HepG2 (cell line): ENCODE measurements around the gene CBFA2T2. TPM values are rescaled to one million over a fixed set of nuclear protein-coding genes. Genes with fewer than 3 reads are reported as not detected.

Source experiments
- CHCHD3 ChIP-seq: sonication (generic); formaldehyde crosslinking; IDR thresholded peaks from 2 replicates; pipeline ENCODE4 v1.8.0; 2022; ENCODE audit warnings: mild to moderate bottlenecking, missing genetic modification reagents, moderate library complexity
- FOXJ3 ChIP-seq: sonication (generic); formaldehyde crosslinking; IDR thresholded peaks from 2 replicates; pipeline ENCODE4 v1.4.0; 2020; ENCODE audit warnings: missing genetic modification reagents, mild to moderate bottlenecking, borderline replicate concordance
- GLI4 ChIP-seq: sonication (generic); formaldehyde crosslinking; IDR thresholded peaks from 2 replicates; pipeline ENCODE4 v1.5.1; 2020; ENCODE audit warnings: missing genetic modification reagents, mild to moderate bottlenecking, moderate library complexity, borderline replicate concordance
- HMG20B ChIP-seq: conservative IDR thresholded peaks from 2 replicates; pipeline ENCODE4 v1.6.1; 2016; ENCODE audit warnings: missing genetic modification reagents, missing compliant biosample characterization
- KLF6 ChIP-seq: IDR thresholded peaks from 2 replicates; pipeline ENCODE4 v1.8.0; 2016; ENCODE audit warnings: missing biosample characterization, missing genetic modification reagents
- SATB2 ChIP-seq: sonication (generic); formaldehyde crosslinking; IDR thresholded peaks from 2 replicates; pipeline ENCODE4 v1.5.0; 2020; ENCODE audit warnings: missing genetic modification reagents
- SMAD1 ChIP-seq: sonication (generic); formaldehyde crosslinking; IDR thresholded peaks from 2 replicates; pipeline ENCODE4 v1.4.0; 2020; ENCODE audit warnings: missing genetic modification reagents, low read depth, mild to moderate bottlenecking, borderline replicate concordance
- TOPORS ChIP-seq: sonication (generic); formaldehyde crosslinking; IDR thresholded peaks from 2 replicates; pipeline ENCODE4 v1.8.0; 2023; ENCODE audit warnings: mild to moderate bottlenecking, missing genetic modification reagents
- WIZ ChIP-seq: sonication (generic); formaldehyde crosslinking; IDR thresholded peaks from 2 replicates; pipeline ENCODE4 v1.5.1; 2020; ENCODE audit warnings: mild to moderate bottlenecking, missing genetic modification reagents
- ZNF530 ChIP-seq: sonication (generic); formaldehyde crosslinking; IDR thresholded peaks from 2 replicates; pipeline ENCODE4 v1.5.0; 2020; ENCODE audit warnings: low read depth, mild to moderate bottlenecking, missing genetic modification reagents
- ZNF546 ChIP-seq: sonication (generic); formaldehyde crosslinking; conservative IDR thresholded peaks from 2 replicates; pipeline ENCODE4 v1.8.1; 2023; ENCODE audit warnings: mild to moderate bottlenecking, missing genetic modification reagents
- ZNF550 ChIP-seq: sonication (generic); formaldehyde crosslinking; IDR thresholded peaks from 2 replicates; pipeline ENCODE4 v1.4.0; 2020; ENCODE audit warnings: mild to moderate bottlenecking, missing genetic modification reagents, borderline replicate concordance
- ZNF670 ChIP-seq: sonication (generic); formaldehyde crosslinking; IDR thresholded peaks from 2 replicates; pipeline ENCODE4 v1.8.0; 2022; ENCODE audit warnings: mild to moderate bottlenecking, missing genetic modification reagents, borderline replicate concordance
- ZNF746 ChIP-seq: sonication (generic); formaldehyde crosslinking; IDR thresholded peaks from 2 replicates; pipeline ENCODE4 v1.8.0; 2022; ENCODE audit warnings: mild to moderate bottlenecking, missing genetic modification reagents
- ZNF761 ChIP-seq: sonication (generic); formaldehyde crosslinking; conservative IDR thresholded peaks from 2 replicates; pipeline ENCODE4 v1.4.0; 2020; ENCODE audit warnings: mild to moderate bottlenecking, missing genetic modification reagents
- ZSCAN22 ChIP-seq: sonication (generic); formaldehyde crosslinking; IDR thresholded peaks from 2 replicates; pipeline ENCODE4 v1.4.0; 2020; ENCODE audit warnings: mild to moderate bottlenecking, missing genetic modification reagents
- polyA plus RNA-seq, 8 experiments: library from polyadenylated mRNA; depleted of rRNA in 3 of 8; stranded (reverse) in 7 of 8; unstranded in 1 of 8; fragments of >200 nt; fragmentation: Illumina TruSeq in 4 of 8; extraction: Trizol in 4 of 8; gene quantifications; 2 replicates each; pipeline versions ENCODE4 v1.2.1 to v1.2.3, GENCODE V29; 2011 to 2016; ENCODE audit warnings: low read depth in 4 of 8, missing spikeins in 1 of 8, mixed read lengths in 1 of 8; ENCODE audit not compliant: insufficient read depth in 1 of 8
- total RNA-seq, 5 experiments: library from RNA; depleted of rRNA; stranded (reverse); fragments of >200 nt; fragmentation: Illumina TruSeq; extraction: Trizol; gene quantifications; 2 replicates each; pipeline ENCODE4 v1.2.3, GENCODE V29; 2016; ENCODE audit warnings: low read depth in 1 of 5
- TF ChIP-seq, protein P1 (sequence below): sonication (generic); formaldehyde crosslinking; IDR thresholded peaks from 2 replicates; pipeline ENCODE4 v1.4.0; 2020; ENCODE audit warnings: missing genetic modification reagents
- TF ChIP-seq, protein P2 (sequence below): sonication (generic); formaldehyde crosslinking; IDR thresholded peaks from 2 replicates; pipeline ENCODE4 v1.5.1; 2020; ENCODE audit warnings: mild to moderate bottlenecking, missing genetic modification reagents, moderate library complexity
- TF ChIP-seq, protein P3 (sequence below): IDR thresholded peaks from 2 replicates; pipeline ENCODE4 v1.6.1; 2018; ENCODE audit warnings: missing genetic modification reagents, mild to moderate bottlenecking, missing compliant biosample characterization
- TF ChIP-seq, protein P4 (sequence below): IDR thresholded peaks from 2 replicates; pipeline ENCODE4 v1.6.1; 2016; ENCODE audit warnings: mild to moderate bottlenecking, missing biosample characterization, missing genetic modification reagents
- TF ChIP-seq, protein P5 (sequence below): sonication (generic); formaldehyde crosslinking; IDR thresholded peaks from 2 replicates; pipeline ENCODE4 v1.4.0; 2020; ENCODE audit warnings: missing genetic modification reagents, mild to moderate bottlenecking, borderline replicate concordance
- TF ChIP-seq, protein P6 (sequence below): sonication (generic); formaldehyde crosslinking; IDR thresholded peaks from 2 replicates; pipeline ENCODE4 v1.8.1; 2023; ENCODE audit warnings: mild to moderate bottlenecking, missing genetic modification reagents

Gene CBFA2T2
- total and polyA plus RNA-seq, 2 of the 13 experiments (the other 11 are each of a cell fraction or from before 2014, with no cell fraction given), result 6.3 to 21.2 TPM

DNA sequence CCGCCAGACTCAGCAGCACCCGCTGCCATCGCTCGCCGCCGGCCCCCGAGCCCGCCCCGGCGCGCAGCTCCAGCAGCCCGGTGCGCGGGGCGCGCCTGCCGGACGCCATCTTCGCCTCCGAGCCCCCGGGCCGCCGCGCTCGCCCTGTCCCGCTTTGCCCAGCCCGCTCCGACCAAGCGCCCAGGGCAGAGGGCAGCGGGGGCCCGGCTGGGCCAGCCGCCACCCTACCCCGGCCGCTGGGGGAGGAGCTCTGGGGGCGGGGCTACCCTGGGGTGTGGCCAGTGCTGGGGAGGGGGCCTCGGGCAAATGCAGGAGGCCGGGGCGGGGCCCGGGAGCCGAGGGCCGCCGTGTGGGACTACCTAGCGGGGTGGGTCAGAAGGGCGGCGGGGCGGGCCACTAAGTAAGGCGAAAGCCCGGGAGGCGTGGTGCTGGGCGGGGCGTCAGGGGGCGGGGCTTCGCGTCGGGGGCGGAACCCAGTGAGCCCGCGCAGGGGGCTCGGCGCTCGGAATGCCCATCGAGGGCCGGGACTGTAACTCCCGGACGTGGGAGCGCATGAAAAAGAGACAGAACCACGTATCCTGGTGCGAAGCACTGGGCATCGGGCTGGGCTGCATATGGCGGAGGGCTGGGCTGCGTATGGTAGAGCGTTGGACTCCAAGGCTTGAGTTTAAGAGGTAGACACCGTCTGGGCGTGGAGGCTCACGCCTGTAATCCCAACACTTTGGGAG lies 46.2 kb upstream of the CBFA2T2 start, which contains the start of gene SNTA1 (continued):
- TF ChIP-seq WIZ, result 0 out of 2 replicates have a peak, but pooled peaks have one; percentile 12
- no peak; the same call in 1 of the 2 replicates for TF ChIP-seq KLF6 (CRISPR knock-in tag)
- no peak for TF ChIP-seq SMAD1
- TF ChIP-seq ZNF546, result no peak
- TF ChIP-seq ZNF550 (CRISPR knock-in tag), result no peak
- TF ChIP-seq ZNF670 (CRISPR knock-in tag), result no peak
- TF ChIP-seq ZSCAN22 (CRISPR knock-in tag), result no peak
- no peak; the same call in none of the 2 replicates for TF ChIP-seq ZNF746 (CRISPR knock-in tag)
- TF ChIP-seq, protein P1, sequence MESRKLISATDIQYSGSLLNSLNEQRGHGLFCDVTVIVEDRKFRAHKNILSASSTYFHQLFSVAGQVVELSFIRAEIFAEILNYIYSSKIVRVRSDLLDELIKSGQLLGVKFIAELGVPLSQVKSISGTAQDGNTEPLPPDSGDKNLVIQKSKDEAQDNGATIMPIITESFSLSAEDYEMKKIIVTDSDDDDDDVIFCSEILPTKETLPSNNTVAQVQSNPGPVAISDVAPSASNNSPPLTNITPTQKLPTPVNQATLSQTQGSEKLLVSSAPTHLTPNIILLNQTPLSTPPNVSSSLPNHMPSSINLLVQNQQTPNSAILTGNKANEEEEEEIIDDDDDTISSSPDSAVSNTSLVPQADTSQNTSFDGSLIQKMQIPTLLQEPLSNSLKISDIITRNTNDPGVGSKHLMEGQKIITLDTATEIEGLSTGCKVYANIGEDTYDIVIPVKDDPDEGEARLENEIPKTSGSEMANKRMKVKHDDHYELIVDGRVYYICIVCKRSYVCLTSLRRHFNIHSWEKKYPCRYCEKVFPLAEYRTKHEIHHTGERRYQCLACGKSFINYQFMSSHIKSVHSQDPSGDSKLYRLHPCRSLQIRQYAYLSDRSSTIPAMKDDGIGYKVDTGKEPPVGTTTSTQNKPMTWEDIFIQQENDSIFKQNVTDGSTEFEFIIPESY (CRISPR knock-in tag), result no peak
- 0 out of 2 replicates have a peak, but pooled peaks have one; percentile 26 for TF ChIP-seq HMG20B (CRISPR knock-in tag)
- TF ChIP-seq, protein P2, sequence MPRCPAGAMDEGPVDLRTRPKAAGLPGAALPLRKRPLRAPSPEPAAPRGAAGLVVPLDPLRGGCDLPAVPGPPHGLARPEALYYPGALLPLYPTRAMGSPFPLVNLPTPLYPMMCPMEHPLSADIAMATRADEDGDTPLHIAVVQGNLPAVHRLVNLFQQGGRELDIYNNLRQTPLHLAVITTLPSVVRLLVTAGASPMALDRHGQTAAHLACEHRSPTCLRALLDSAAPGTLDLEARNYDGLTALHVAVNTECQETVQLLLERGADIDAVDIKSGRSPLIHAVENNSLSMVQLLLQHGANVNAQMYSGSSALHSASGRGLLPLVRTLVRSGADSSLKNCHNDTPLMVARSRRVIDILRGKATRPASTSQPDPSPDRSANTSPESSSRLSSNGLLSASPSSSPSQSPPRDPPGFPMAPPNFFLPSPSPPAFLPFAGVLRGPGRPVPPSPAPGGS (CRISPR knock-in tag), result no peak; the same call in 1 of the 2 replicates
- no peak for TF ChIP-seq TOPORS (CRISPR knock-in tag)
- TF ChIP-seq ZNF530 (CRISPR knock-in tag), result no peak
- TF ChIP-seq SATB2 (CRISPR knock-in tag), result no peak
- no peak for TF ChIP-seq FOXJ3
- TF ChIP-seq, protein P3, sequence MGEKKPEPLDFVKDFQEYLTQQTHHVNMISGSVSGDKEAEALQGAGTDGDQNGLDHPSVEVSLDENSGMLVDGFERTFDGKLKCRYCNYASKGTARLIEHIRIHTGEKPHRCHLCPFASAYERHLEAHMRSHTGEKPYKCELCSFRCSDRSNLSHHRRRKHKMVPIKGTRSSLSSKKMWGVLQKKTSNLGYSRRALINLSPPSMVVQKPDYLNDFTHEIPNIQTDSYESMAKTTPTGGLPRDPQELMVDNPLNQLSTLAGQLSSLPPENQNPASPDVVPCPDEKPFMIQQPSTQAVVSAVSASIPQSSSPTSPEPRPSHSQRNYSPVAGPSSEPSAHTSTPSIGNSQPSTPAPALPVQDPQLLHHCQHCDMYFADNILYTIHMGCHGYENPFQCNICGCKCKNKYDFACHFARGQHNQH, result no peak; the same call in 1 of the 2 replicates
- TF ChIP-seq, protein P4, sequence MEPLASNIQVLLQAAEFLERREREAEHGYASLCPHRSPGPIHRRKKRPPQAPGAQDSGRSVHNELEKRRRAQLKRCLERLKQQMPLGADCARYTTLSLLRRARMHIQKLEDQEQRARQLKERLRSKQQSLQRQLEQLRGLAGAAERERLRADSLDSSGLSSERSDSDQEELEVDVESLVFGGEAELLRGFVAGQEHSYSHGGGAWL (CRISPR knock-in tag), result peak; percentile 69; the same call in 1 of the 2 replicates
- 0 out of 2 replicates have a peak, but pooled peaks have one; percentile 50 for TF ChIP-seq ZNF761
- no peak for TF ChIP-seq GLI4 (CRISPR knock-in tag)
- TF ChIP-seq, protein P5, sequence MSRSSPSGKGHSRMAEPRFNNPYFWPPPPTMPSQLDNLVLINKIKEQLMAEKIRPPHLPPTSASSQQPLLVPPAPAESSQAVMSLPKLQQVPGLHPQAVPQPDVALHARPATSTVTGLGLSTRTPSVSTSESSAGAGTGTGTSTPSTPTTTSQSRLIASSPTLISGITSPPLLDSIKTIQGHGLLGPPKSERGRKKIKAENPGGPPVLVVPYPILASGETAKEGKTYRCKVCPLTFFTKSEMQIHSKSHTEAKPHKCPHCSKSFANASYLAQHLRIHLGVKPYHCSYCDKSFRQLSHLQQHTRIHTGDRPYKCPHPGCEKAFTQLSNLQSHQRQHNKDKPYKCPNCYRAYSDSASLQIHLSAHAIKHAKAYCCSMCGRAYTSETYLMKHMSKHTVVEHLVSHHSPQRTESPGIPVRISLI (CRISPR knock-in tag), result 0 out of 2 replicates have a peak, but pooled peaks have one; percentile 72
- no peak for TF ChIP-seq CHCHD3
- TF ChIP-seq, protein P6, sequence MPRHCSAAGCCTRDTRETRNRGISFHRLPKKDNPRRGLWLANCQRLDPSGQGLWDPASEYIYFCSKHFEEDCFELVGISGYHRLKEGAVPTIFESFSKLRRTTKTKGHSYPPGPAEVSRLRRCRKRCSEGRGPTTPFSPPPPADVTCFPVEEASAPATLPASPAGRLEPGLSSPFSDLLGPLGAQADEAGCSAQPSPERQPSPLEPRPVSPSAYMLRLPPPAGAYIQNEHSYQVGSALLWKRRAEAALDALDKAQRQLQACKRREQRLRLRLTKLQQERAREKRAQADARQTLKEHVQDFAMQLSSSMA (CRISPR knock-in tag), result 0 out of 2 replicates have a peak, but pooled peaks have one; percentile 44
